H4 (cell line): Measurements from ENCODE around the gene CACNG6. TPM values are rescaled to one million over a fixed set of nuclear protein-coding genes. Genes with fewer than 3 reads are reported as not detected.

Experiments used
- DNase-seq: peaks from one replicate; pipeline ENCODE4 v3.0.0-alpha.2; 2015; ENCODE audit warnings: low spot score
- total RNA-seq: library from RNA; depleted of rRNA; stranded (reverse); fragments of >200 nt; shearing (Covaris generic); gene quantifications from 2 replicates; pipeline ENCODE4 v1.2.3, GENCODE V29; 2014

The CACNG6 gene
- total RNA-seq, 1 experiment from 2014 or later: 0.46 TPM

- DNase-seq: no peak
These were observed 8.3 kb downstream of the CACNG6 start for GRCh38 chr19:53999694-54000093.

- no peak for DNase-seq
These were observed 10.1 kb downstream of the CACNG6 start for GRCh38 chr19:54001496-54001895.

- DNase-seq: no peak
These were observed 11.3 kb downstream of the CACNG6 start for GRCh38 chr19:54002495-54003315.

- no peak for DNase-seq
These were observed 18.0 kb downstream of the CACNG6 start for GRCh38 chr19:54009440-54009839.

GRCh38 chr19:54010474-54010873 lies 19.0 kb downstream of the CACNG6 start:
- DNase-seq: no peak

- no peak for DNase-seq
These were observed 20.2 kb downstream of the CACNG6 start for GRCh38 chr19:54011507-54012211.

- no peak for DNase-seq
These were observed 22.4 kb downstream of the CACNG6 start for GRCh38 chr19:54013866-54014265.

- DNase-seq: no peak
These were observed 23.6 kb downstream of the CACNG6 start for GRCh38 chr19:54014920-54015560.

GRCh38 chr19:54017261-54017660 lies 25.8 kb downstream of the CACNG6 start:
- DNase-seq: peak; percentile 45

- no peak for DNase-seq
These were observed 29.9 kb downstream of the CACNG6 start for GRCh38 chr19:54021363-54021762.

GRCh38 chr19:54021932-54022331 lies 30.5 kb downstream of the CACNG6 start:
- DNase-seq: no peak

GRCh38 chr19:54023191-54023590 lies 31.8 kb downstream of the CACNG6 start:
- no peak for DNase-seq

GRCh38 chr19:54024660-54025059 lies 33.2 kb downstream of the CACNG6 start:
- no peak for DNase-seq

- DNase-seq: no peak
These were observed 35.2 kb downstream of the CACNG6 start for GRCh38 chr19:54026656-54027055.

- DNase-seq: no peak
These were observed 37.9 kb downstream of the CACNG6 start for GRCh38 chr19:54029301-54029700.

GRCh38 chr19:54029930-54030490 lies 38.6 kb downstream of the CACNG6 start:
- DNase-seq: peak; percentile 78

- no peak for DNase-seq
These were observed 39.6 kb downstream of the CACNG6 start for GRCh38 chr19:54030895-54031586.

GRCh38 chr19:54035215-54036178 lies 44.1 kb downstream of the CACNG6 start:
- peak; percentile 83 for DNase-seq

GRCh38 chr19:54036542-54036941 lies 45.1 kb downstream of the CACNG6 start:
- peak; percentile 1 for DNase-seq

- peak; percentile 1 for DNase-seq
These were observed 48.6 kb downstream of the CACNG6 start for GRCh38 chr19:54040003-54040402.
